Esophagus squamous epithelium (tissue), 5 donors: ENCODE measurements around the gene NETO2. TPM values are rescaled to one million over a fixed set of nuclear protein-coding genes. Genes with fewer than 3 reads are reported as not detected.

ENCODE experiments used
- DNase-seq: peaks from one replicate; lab custom pipeline; 2025; lab: John Stamatoyannopoulos, UW
- H3K27ac ChIP-seq, 4 donors: fragments of 200-600 bp; sonication (generic); one replicate each; pipeline ENCODE4 v1.5.1; 2016 to 2019; ENCODE audit warnings: mild to moderate bottlenecking in 1 of 4
- H3K27me3 ChIP-seq, 4 donors: fragments of 200-600 bp; sonication (generic); 1 replicate in 3 of 4; 2 replicates in 1 of 4; pipeline versions ENCODE4 v1.5.1 to v1.6.0; 2017 to 2021; ENCODE audit warnings: antibody characterized with exemption in 1 of 4
- H3K36me3 ChIP-seq, 3 donors: fragments of 200-600 bp; sonication (generic); one replicate each; pipeline ENCODE4 v1.5.1; 2016 to 2019
- H3K4me1 ChIP-seq, 3 donors: fragments of 200-600 bp; sonication (generic); one replicate each; pipeline ENCODE4 v1.5.1; 2017 to 2019
- H3K4me3 ChIP-seq, 4 donors: fragments of 200-600 bp; sonication (generic); 1 replicate in 3 of 4; 2 replicates in 1 of 4; pipeline ENCODE4 v1.5.1; 2016 to 2019; ENCODE audit warnings: mild to moderate bottlenecking in 2 of 4, moderate library complexity in 1 of 4
- H3K9me3 ChIP-seq, 3 donors: fragments of 200-600 bp; sonication (generic); one replicate each; pipeline ENCODE4 v1.5.1; 2016 to 2019
- POLR2A ChIP-seq, 4 donors: fragments of 450-650 bp; IDR thresholded peaks; one replicate each; pipeline ENCODE4 v1.6.1; 2017; ENCODE audit warnings: antibody characterized with exemption in 4 of 4, mild to moderate bottlenecking in 4 of 4, moderate library complexity in 3 of 4
- WGBS, 2 donors: methylation state at CpG; one replicate each; pipeline ENCODE4 v1.1.5; 2018; 5-methylcytosine and 5-hydroxymethylcytosine counted together
- intact Hi-C: fragments of 100-400 bp; cut with DNase I; formaldehyde crosslinking; loops from one replicate; pipeline ENCODE4 v1.15.0; 2022
- total RNA-seq, 4 donors: library from RNA; depleted of rRNA; stranded (reverse); fragments of >200 nt; gene quantifications; one replicate each; pipeline ENCODE4 v1.1.0, GENCODE V29; 2016
- TF ChIP-seq, protein P1 (sequence below), 6 experiments: fragments of 450-650 bp in 4 of 6; fragments of 200-600 bp in 2 of 6; sonication (generic) in 2 of 6; IDR thresholded peaks; one replicate each; pipeline ENCODE4 v1.5.1; 2016 to 2019; ENCODE audit warnings: antibody characterized with exemption in 6 of 6, mild to moderate bottlenecking in 4 of 6, moderate library complexity in 4 of 6
- donor health status: DM: yes; HTN: yes; CAD: no.

The NETO2 gene
- total RNA-seq, 4 donors from 2014 or later: 4.1 to 16.9 (median 7.4) TPM

GRCh38 chr16:47134550-47134949 is 9.2 kb downstream of the NETO2 start:
- no peak for DNase-seq
- Histone ChIP-seq H3K27me3 (no peaks in the 10 kb centered on the region), H3K9me3 (no peaks in the 10 kb centered on the region), H3K36me3 (no peaks in the 10 kb centered on the region), H3K4me3 (no peak overlapping the region), H3K27ac (no peak overlapping the region), H3K4me1 (peaks cover 0 to 10% (median 0%) of the 10 kb centered on the region in 3 donors)
- no peak for TF ChIP-seq POLR2A (IDR thresholded peaks at IDR 0.05)
- TF ChIP-seq, protein P1, sequence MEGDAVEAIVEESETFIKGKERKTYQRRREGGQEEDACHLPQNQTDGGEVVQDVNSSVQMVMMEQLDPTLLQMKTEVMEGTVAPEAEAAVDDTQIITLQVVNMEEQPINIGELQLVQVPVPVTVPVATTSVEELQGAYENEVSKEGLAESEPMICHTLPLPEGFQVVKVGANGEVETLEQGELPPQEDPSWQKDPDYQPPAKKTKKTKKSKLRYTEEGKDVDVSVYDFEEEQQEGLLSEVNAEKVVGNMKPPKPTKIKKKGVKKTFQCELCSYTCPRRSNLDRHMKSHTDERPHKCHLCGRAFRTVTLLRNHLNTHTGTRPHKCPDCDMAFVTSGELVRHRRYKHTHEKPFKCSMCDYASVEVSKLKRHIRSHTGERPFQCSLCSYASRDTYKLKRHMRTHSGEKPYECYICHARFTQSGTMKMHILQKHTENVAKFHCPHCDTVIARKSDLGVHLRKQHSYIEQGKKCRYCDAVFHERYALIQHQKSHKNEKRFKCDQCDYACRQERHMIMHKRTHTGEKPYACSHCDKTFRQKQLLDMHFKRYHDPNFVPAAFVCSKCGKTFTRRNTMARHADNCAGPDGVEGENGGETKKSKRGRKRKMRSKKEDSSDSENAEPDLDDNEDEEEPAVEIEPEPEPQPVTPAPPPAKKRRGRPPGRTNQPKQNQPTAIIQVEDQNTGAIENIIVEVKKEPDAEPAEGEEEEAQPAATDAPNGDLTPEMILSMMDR (IDR thresholded peaks at IDR 0.05): no peak
- 96 to 99% methylated on average over 4 of the region's 4 CpGs for WGBS, 2 donors
- intact Hi-C loops: no loop called here

- H3K27ac ChIP-seq: no peak overlapping the region
- intact Hi-C loops: no loop called here
- DNase-seq: no peak
Measured at GRCh38 chr16:47132308-47132707, 11.4 kb downstream of the NETO2 start.

GRCh38 chr16:47129755-47130435 is 13.8 kb downstream of the NETO2 start:
- Histone ChIP-seq H3K27ac (no peak overlapping the region), H3K36me3 (no peaks in the 10 kb centered on the region), H3K4me1 (no peaks in the 10 kb centered on the region), H3K27me3 (no peaks in the 10 kb centered on the region), H3K9me3 (no peaks in the 10 kb centered on the region), H3K4me3 (no peak overlapping the region)
- TF ChIP-seq, protein P1 (IDR thresholded peaks at IDR 0.05): no peak
- intact Hi-C loops: no loop called here
- no peak for DNase-seq
- WGBS, 2 donors: 79 to 81% methylated on average over 7 of the region's 7 CpGs

More at GRCh38 chr16:47132308-47132707, 11.4 kb downstream of the NETO2 start:
- TF ChIP-seq POLR2A (IDR thresholded peaks at IDR 0.05): no peak
- TF ChIP-seq, protein P1 (IDR thresholded peaks at IDR 0.05): no peak
- H3K27me3 ChIP-seq: no peaks in the 10 kb centered on the region
- H3K4me1 ChIP-seq: peaks cover 0 to 10% (median 0%) of the 10 kb centered on the region in 3 donors
- no peak overlapping the region for H3K4me3 ChIP-seq
- H3K36me3 ChIP-seq: no peaks in the 10 kb centered on the region
- no peaks in the 10 kb centered on the region for H3K9me3 ChIP-seq

DNA sequence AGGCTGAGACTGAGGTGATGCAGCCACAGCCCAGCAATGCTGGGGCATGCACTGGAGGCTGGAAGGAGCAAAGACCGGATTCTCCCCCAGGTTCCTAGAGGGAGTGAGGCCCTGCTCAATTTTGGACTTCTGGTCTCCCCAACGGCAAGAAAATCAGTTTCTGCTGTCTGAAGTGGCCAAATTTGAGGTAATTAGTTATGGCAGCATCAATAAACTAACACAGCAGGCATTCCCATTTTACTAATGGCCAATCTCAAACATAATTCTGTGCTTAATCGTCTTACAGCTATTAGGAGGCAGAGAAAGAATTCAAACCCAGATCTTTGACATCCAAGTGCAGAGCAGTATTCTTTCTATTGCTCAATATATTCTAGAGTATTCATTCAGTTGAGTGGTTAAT is 16.2 kb downstream of the NETO2 start:
- WGBS, 2 donors: 89 to 90% methylated on average over 3 of the region's 3 CpGs
- Histone ChIP-seq H3K27ac (no peak overlapping the region), H3K9me3 (no peaks in the 10 kb centered on the region), H3K4me1 (no peaks in the 10 kb centered on the region), H3K27me3 (no peaks in the 10 kb centered on the region), H3K4me3 (no peak overlapping the region), H3K36me3 (no peaks in the 10 kb centered on the region)
- no peak for DNase-seq
- TF ChIP-seq, protein P1 (IDR thresholded peaks at IDR 0.05): no peak
- TF ChIP-seq POLR2A (IDR thresholded peaks at IDR 0.05): no peak
- intact Hi-C loops: no loop called here

GRCh38 chr16:47125757-47126156 is 18.0 kb downstream of the NETO2 start:
- no peaks in the 10 kb centered on the region for H3K4me1 ChIP-seq
- intact Hi-C loops: no loop called here
- H3K36me3 ChIP-seq: no peaks in the 10 kb centered on the region
- 91 to 92% methylated on average over 4 of the region's 4 CpGs for WGBS, 2 donors
- no peak overlapping the region for H3K4me3 ChIP-seq
- no peaks in the 10 kb centered on the region for H3K27me3 ChIP-seq
- TF ChIP-seq, protein P1 (IDR thresholded peaks at IDR 0.05): no peak
- no peak for TF ChIP-seq POLR2A (IDR thresholded peaks at IDR 0.05)
- no peak overlapping the region for H3K27ac ChIP-seq
- no peak for DNase-seq
- no peaks in the 10 kb centered on the region for H3K9me3 ChIP-seq
